ENCODE results near the gene CBFA2T3.

CBFA2T3 gene

DNA sequence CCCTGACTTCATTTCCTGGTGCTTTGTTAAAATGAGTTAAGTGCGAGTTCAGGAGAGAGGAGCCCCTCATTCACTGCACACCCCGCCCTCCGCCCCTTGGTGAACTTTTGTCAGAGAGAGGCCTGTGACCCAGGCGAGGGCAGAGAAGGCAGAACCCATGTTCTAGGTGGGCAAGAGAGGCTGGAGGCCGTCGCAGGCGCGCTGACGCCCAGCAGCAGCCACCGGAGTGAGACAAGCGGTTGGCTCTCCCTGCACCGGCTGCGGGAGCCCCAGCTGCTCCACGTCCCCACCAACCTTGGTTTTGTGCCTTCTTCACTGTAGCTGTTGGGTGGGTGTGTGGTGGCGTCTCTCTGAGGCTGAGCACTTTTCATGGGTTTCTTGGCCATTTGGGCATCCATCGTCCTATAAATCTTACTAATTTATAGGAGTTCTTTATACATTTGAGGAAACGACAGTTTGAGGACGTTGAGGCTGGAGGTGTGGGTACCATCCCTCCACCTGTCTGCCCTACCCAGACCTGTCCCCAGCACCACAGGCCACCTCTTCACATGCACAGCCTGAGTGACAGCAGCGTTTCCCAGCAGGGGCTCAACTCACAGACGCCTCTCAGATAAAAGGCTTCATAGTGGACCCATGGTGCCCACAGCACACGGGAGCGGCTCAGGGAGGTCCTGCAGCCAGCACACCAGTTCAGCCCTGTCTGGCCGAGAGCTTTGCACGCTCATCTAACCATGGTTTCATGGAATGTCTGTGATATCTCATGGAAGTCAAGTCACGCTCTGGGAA lies 45.2 kb upstream of the CBFA2T3 start:
- TF ChIP-seq, protein P1, sequence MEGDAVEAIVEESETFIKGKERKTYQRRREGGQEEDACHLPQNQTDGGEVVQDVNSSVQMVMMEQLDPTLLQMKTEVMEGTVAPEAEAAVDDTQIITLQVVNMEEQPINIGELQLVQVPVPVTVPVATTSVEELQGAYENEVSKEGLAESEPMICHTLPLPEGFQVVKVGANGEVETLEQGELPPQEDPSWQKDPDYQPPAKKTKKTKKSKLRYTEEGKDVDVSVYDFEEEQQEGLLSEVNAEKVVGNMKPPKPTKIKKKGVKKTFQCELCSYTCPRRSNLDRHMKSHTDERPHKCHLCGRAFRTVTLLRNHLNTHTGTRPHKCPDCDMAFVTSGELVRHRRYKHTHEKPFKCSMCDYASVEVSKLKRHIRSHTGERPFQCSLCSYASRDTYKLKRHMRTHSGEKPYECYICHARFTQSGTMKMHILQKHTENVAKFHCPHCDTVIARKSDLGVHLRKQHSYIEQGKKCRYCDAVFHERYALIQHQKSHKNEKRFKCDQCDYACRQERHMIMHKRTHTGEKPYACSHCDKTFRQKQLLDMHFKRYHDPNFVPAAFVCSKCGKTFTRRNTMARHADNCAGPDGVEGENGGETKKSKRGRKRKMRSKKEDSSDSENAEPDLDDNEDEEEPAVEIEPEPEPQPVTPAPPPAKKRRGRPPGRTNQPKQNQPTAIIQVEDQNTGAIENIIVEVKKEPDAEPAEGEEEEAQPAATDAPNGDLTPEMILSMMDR (IDR thresholded peaks at IDR 0.05; ENCODE audit: low read depth, low read length, missing control alignments) = no peak
- no peak overlapping the region for H3K4me3 ChIP-seq (replicated peaks; ENCODE audit: low read depth, low read length)
- DNase-seq (ENCODE audit: extremely low read depth, low read depth) = no peak

DNA sequence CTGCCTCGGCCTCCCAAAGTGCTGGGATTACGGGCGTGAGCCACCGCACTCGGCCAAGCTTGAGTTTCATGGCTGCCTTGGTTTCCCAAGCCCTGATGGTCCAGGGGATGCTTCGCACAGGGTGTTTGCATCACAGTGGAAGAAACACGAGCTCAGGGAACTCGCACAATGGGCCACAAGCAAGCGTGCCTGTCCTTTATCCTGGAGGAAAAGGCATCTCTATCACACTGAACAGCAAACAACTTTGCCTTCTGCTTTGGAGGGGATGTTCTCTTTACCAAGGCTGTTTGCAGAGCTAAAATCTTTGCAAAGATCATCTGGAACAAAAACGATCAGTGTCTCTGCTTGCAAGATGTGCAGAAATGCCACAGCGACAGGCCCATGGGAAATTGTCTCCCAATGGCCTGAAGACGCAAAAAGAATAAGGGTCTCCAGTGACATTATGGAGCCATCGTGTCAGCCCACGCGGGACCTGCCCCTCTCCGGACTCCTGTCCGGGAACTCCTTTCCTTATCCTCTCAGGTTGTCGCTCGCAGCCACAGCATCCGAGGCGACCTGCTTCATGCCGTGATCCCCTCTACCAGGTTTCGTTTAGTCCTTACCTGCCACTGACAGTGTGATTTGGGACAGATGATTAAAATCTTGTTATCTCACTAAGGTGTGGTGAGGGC lies 44.1 kb upstream of the CBFA2T3 start:
- TF ChIP-seq, protein P1 (IDR thresholded peaks at IDR 0.05; ENCODE audit: low read depth, low read length, missing control alignments) = no peak
- no peak overlapping the region for H3K4me3 ChIP-seq (replicated peaks; ENCODE audit: low read depth, low read length)
- no peak for DNase-seq (ENCODE audit: extremely low read depth, low read depth)

DNA sequence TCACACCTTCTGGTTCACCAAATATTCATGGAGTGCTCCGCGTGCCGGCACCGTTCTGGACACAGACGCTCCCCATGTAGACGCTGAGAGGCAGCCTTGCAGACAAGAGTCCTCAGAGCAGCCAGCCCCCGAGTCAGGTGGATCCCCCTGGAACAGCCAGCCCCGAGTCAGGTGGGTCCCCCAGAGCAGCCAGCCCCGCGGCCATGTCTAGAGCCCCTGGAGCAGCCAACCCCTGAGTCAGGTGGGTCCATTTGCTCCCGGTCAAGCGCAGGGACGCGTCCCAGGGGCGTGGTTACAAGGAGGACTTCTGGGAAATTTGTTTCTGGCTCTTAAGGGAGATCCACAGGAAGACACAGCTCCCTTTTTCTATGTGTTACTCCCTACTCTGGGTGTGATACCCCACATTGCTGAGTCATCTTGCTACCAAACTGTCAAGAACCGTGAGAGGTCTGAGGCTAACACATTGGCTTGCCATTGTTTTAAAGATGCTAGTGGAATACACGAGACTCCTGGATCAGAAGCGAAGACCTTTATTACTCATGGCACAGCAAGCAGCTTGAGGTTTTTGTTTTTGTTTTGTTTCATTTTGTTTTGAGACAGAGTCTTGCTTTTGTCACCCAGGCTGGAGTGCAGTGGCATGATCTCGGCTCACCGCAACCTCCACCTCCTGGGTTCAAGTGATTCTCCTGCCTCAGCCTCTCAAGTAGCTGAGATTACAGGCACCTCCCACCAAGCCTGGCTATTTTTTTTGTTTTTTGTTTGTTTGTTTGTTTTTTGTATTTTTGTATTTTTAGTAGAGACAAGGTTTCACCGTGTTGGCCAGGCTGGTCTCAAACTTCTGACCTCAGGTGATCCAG lies 43.3 kb upstream of the CBFA2T3 start:
- TF ChIP-seq, protein P1 (IDR thresholded peaks at IDR 0.05; ENCODE audit: low read depth, low read length, missing control alignments) = no peak
- no peak for DNase-seq (ENCODE audit: extremely low read depth, low read depth)
- no peak overlapping the region for H3K4me3 ChIP-seq (replicated peaks; ENCODE audit: low read depth, low read length)

DNA sequence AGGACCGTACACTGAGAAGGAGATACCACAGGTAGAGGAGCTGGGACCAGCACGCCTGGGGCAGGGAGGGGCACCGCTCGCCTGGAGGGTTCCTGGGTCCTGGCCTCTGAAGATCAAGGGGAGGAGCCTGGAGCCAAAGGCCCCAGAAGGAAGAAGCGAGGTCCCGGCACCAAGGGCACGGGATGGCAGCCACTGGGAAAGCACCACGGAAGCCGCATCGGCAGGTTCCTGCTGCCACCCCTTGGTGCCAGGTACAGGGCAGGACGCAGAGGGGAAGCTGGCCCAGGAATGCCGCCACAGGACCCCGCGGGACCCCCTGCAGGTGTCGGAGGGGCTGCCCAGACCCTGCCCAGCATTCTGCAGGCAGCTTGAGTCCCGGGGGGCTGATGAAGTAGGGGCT lies 42.5 kb upstream of the CBFA2T3 start:
- TF ChIP-seq, protein P1 (IDR thresholded peaks at IDR 0.05; ENCODE audit: low read depth, low read length, missing control alignments) = no peak
- H3K4me3 ChIP-seq (replicated peaks; ENCODE audit: low read depth, low read length) = no peak overlapping the region
- DNase-seq (ENCODE audit: extremely low read depth, low read depth) = no peak

DNA sequence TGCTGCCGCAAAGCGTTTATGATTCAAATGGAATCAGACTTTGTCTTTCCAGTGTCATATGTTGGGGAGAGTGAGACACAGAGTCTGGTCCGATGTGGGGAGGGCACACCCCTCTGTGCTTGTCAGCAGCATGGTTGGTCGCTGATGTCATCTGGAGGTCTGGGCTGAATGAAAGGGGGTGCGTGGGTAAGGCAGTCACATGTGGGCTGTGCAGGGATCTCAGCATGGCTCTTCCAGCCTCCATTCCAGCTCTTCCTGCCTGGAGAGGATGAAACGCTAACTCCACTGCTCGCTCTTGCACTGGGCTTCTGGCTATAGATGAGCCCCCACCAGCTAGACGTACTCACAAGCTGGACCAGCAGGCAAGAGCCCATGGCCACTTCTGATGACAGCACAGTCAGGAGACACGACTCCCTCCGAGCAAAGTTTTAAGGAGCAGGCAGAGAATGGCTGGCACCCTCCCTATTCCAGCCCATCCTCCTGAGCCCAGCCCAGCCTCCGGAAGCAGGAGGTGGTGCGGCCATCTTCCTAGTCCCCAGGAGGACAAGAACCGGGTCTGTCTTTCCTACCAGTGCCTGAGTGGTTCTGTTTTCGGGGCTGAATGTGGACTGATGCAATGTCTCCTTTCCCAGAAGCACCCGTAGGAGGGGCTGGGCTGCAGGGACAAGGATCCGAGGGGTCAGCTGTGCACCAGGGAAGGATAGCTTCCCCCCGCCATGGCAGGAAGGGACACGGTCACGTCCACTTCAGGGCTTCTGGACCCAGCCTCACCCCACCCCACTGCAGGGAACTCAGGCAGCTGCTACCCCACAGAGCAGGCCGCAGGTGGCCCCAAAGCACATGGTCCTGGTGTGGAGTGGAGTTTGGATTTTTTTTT lies 41.5 kb upstream of the CBFA2T3 start:
- H3K4me3 ChIP-seq (replicated peaks; ENCODE audit: low read depth, low read length) = no peak overlapping the region
- TF ChIP-seq, protein P1 (IDR thresholded peaks at IDR 0.05; ENCODE audit: low read depth, low read length, missing control alignments) = no peak
- DNase-seq (ENCODE audit: extremely low read depth, low read depth) = no peak

Measured in HFF-Myc (cell line).